ENCODE results near the gene BEST2.
A peak's percentile ranks its signal among the peaks of the same experiment; 100 is the strongest.

The BEST2 gene

GRCh38 chr19:12727745-12728433, 23.7 kb upstream of the BEST2 start:
- Histone ChIP-seq H3K4me3 (ENCODE audit: low read length in 2 of 2) (no peak overlapping the region), H3K36me3 (ENCODE audit: control insufficient read depth in 2 of 2, insufficient read depth in 2 of 2, low read length in 2 of 2) (peaks cover 30 to 38% of the 10 kb centered on the region in 2 donors), H3K9me3 (ENCODE audit: control insufficient read depth in 2 of 2, low read length in 2 of 2) (no peaks in the 10 kb centered on the region), H3K27me3 (ENCODE audit: control insufficient read depth in 2 of 2, insufficient read depth in 2 of 2, low read length in 2 of 2) (no peaks in the 10 kb centered on the region), H3K27ac (ENCODE audit: low read depth in 2 of 2, low read length in 2 of 2) (no peak overlapping the region), H3K9ac (ENCODE audit: low read depth in 1 of 2, low read length in 2 of 2) (no peak overlapping the region), H3K4me1 (ENCODE audit: control insufficient read depth in 2 of 2, insufficient read depth in 2 of 2, low read length in 2 of 2) (peaks cover 15 to 18% of the 10 kb centered on the region in 2 donors)

GRCh38 chr19:12730064-12730463, 21.5 kb upstream of the BEST2 start:
- H3K36me3 ChIP-seq (ENCODE audit: control insufficient read depth in 2 of 2, insufficient read depth in 2 of 2, low read length in 2 of 2), result peaks cover 30 to 38% of the 10 kb centered on the region in 2 donors
- no peak overlapping the region for H3K4me3 ChIP-seq (ENCODE audit: low read length in 2 of 2)
- H3K27ac ChIP-seq (ENCODE audit: low read depth in 2 of 2, low read length in 2 of 2), result no peak overlapping the region
- no peaks in the 10 kb centered on the region for H3K27me3 ChIP-seq (ENCODE audit: control insufficient read depth in 2 of 2, insufficient read depth in 2 of 2, low read length in 2 of 2)
- no peak overlapping the region for H3K9ac ChIP-seq (ENCODE audit: low read depth in 1 of 2, low read length in 2 of 2)
- H3K9me3 ChIP-seq (ENCODE audit: control insufficient read depth in 2 of 2, low read length in 2 of 2), result no peaks in the 10 kb centered on the region
- peaks cover 15 to 16% of the 10 kb centered on the region in 2 donors for H3K4me1 ChIP-seq (ENCODE audit: control insufficient read depth in 2 of 2, insufficient read depth in 2 of 2, low read length in 2 of 2)

GRCh38 chr19:12731337-12731736, 20.3 kb upstream of the BEST2 start:
- H3K27ac ChIP-seq (ENCODE audit: low read depth in 2 of 2, low read length in 2 of 2), result no peak overlapping the region
- H3K36me3 ChIP-seq (ENCODE audit: control insufficient read depth in 2 of 2, insufficient read depth in 2 of 2, low read length in 2 of 2), result peaks cover 30 to 38% of the 10 kb centered on the region in 2 donors
- H3K4me1 ChIP-seq (ENCODE audit: control insufficient read depth in 2 of 2, insufficient read depth in 2 of 2, low read length in 2 of 2), result peaks cover 15 to 18% of the 10 kb centered on the region in 2 donors
- H3K27me3 ChIP-seq (ENCODE audit: control insufficient read depth in 2 of 2, insufficient read depth in 2 of 2, low read length in 2 of 2), result no peaks in the 10 kb centered on the region
- H3K9me3 ChIP-seq (ENCODE audit: control insufficient read depth in 2 of 2, low read length in 2 of 2), result no peaks in the 10 kb centered on the region
- H3K4me3 ChIP-seq (ENCODE audit: low read length in 2 of 2), result no peak overlapping the region
- no peak overlapping the region for H3K9ac ChIP-seq (ENCODE audit: low read depth in 1 of 2, low read length in 2 of 2)

- H3K9me3 ChIP-seq (ENCODE audit: control insufficient read depth in 2 of 2, low read length in 2 of 2), result no peaks in the 10 kb centered on the region
- H3K27ac ChIP-seq (ENCODE audit: low read depth in 2 of 2, low read length in 2 of 2), result peak overlapping the region; percentile 93 to 94
- H3K4me1 ChIP-seq (ENCODE audit: control insufficient read depth in 2 of 2, insufficient read depth in 2 of 2, low read length in 2 of 2), result peaks cover 28 to 29% of the 10 kb centered on the region in 2 donors
- peaks cover 25 to 34% of the 10 kb centered on the region in 2 donors for H3K36me3 ChIP-seq (ENCODE audit: control insufficient read depth in 2 of 2, insufficient read depth in 2 of 2, low read length in 2 of 2)
- peak overlapping the region; percentile 91 to 94 for H3K4me3 ChIP-seq (ENCODE audit: low read length in 2 of 2)
- peak overlapping the region; percentile 94 to 97 for H3K9ac ChIP-seq (ENCODE audit: low read depth in 1 of 2, low read length in 2 of 2)
- H3K27me3 ChIP-seq (ENCODE audit: control insufficient read depth in 2 of 2, insufficient read depth in 2 of 2, low read length in 2 of 2), result no peaks in the 10 kb centered on the region
Measured at GRCh38 chr19:12733369-12734214, 18.0 kb upstream of the BEST2 start.

GRCh38 chr19:12736995-12737834, 14.4 kb upstream of the BEST2 start, which contains the start of gene GET3:
TSS of gene GET3 (plus strand) at chr19:12737497. CDS start at chr19:12737506, 9 bp downstream.
- H3K4me1 ChIP-seq (ENCODE audit: control insufficient read depth in 2 of 2, insufficient read depth in 2 of 2, low read length in 2 of 2), result peaks cover 26% of the 10 kb centered on the region in 2 donors
- H3K36me3 ChIP-seq (ENCODE audit: control insufficient read depth in 2 of 2, insufficient read depth in 2 of 2, low read length in 2 of 2), result peaks cover 0 to 7% of the 10 kb centered on the region in 2 donors
- H3K27me3 ChIP-seq (ENCODE audit: control insufficient read depth in 2 of 2, insufficient read depth in 2 of 2, low read length in 2 of 2), result no peaks in the 10 kb centered on the region
- no peaks in the 10 kb centered on the region for H3K9me3 ChIP-seq (ENCODE audit: control insufficient read depth in 2 of 2, low read length in 2 of 2)
- peak within 1 kb of the TSS; percentile 73 to 85 for H3K9ac ChIP-seq (ENCODE audit: low read depth in 1 of 2, low read length in 2 of 2)
- H3K27ac ChIP-seq (ENCODE audit: low read depth in 2 of 2, low read length in 2 of 2), result peak within 1 kb of the TSS; percentile 68 to 79
- H3K4me3 ChIP-seq (ENCODE audit: low read length in 2 of 2), result peak within 1 kb of the TSS; percentile 93 to 99

DNA sequence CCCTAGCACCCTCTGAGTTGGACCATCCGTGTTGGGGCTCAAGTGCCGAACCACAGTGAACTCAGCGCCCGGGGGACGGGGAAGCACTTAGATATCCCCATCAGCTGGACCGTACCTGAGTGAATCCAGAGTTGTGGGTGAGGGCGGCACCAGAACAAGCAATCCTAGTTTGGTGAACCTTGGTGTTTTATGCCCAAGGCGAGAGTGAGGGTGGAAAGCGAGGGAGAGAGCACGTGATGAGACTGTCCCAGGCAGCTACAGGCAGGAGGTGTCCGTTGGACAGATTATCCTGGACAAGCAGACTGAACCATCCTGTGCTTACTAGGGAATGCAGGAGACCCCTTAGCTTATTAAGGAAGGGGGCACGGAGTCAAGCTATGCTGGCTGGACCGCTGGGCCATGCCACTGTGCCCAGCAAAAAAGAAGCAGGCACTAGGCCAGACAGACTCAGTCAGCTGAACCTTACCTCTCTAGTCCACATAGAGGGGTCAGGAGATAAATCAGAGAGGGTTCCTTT, 13.7 kb upstream of the BEST2 start:
- Histone ChIP-seq H3K9ac (ENCODE audit: low read depth in 1 of 2, low read length in 2 of 2) (peak overlapping the region; percentile 73 to 85), H3K9me3 (ENCODE audit: control insufficient read depth in 2 of 2, low read length in 2 of 2) (no peaks in the 10 kb centered on the region), H3K27me3 (ENCODE audit: control insufficient read depth in 2 of 2, insufficient read depth in 2 of 2, low read length in 2 of 2) (no peaks in the 10 kb centered on the region), H3K27ac (ENCODE audit: low read depth in 2 of 2, low read length in 2 of 2) (no peak overlapping the region), H3K36me3 (ENCODE audit: control insufficient read depth in 2 of 2, insufficient read depth in 2 of 2, low read length in 2 of 2) (peaks cover 0 to 6% of the 10 kb centered on the region in 2 donors), H3K4me3 (ENCODE audit: low read length in 2 of 2) (peak overlapping the region; percentile 93 to 99), H3K4me1 (ENCODE audit: control insufficient read depth in 2 of 2, insufficient read depth in 2 of 2, low read length in 2 of 2) (peaks cover 21 to 22% of the 10 kb centered on the region in 2 donors)

DNA sequence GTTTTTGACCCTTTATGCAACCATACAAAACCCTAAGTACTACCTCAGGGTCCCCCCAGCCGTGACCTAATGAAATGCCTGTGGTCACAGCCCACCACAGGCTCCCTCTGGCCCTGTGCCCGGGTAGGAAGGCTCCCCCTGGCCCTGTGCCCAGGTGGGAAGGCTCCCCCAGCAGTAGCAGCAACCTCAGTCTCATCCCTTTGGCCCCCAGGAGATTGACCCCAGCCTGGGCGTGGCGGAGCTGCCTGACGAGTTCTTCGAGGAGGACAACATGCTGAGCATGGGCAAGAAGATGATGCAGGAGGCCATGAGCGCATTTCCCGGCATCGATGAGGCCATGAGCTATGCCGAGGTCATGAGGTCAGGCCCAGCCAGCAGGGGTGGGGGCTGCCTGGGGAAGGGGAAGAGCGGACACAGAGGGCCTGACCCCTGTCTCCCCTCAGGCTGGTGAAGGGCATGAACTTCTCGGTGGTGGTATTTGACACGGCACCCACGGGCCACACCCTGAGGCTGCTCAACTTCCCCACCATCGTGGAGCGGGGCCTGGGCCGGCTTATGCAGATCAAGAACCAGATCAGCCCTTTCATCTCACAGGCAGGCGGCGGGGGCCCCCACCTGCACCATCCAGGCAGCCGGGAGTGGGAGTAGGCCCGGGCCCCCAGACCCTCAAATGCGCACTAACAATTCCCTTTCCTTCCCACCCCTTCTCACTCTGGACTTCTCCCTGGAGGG, 6.3 kb upstream of the BEST2 start:
- Histone ChIP-seq H3K4me3 (ENCODE audit: low read length in 2 of 2) (no peak overlapping the region), H3K9ac (ENCODE audit: low read depth in 1 of 2, low read length in 2 of 2) (no peak overlapping the region), H3K27ac (ENCODE audit: low read depth in 2 of 2, low read length in 2 of 2) (no peak overlapping the region), H3K4me1 (ENCODE audit: control insufficient read depth in 2 of 2, insufficient read depth in 2 of 2, low read length in 2 of 2) (peaks cover 2 to 8% of the 10 kb centered on the region in 2 donors), H3K9me3 (ENCODE audit: control insufficient read depth in 2 of 2, low read length in 2 of 2) (peaks cover 3 to 5% of the 10 kb centered on the region in 2 donors), H3K36me3 (ENCODE audit: control insufficient read depth in 2 of 2, insufficient read depth in 2 of 2, low read length in 2 of 2) (peaks cover 30 to 32% of the 10 kb centered on the region in 2 donors), H3K27me3 (ENCODE audit: control insufficient read depth in 2 of 2, insufficient read depth in 2 of 2, low read length in 2 of 2) (peaks cover under 1 to 8% of the 10 kb centered on the region in 2 donors)

- peaks cover 3 to 5% of the 10 kb centered on the region in 2 donors for H3K9me3 ChIP-seq (ENCODE audit: control insufficient read depth in 2 of 2, low read length in 2 of 2)
- peaks cover 2 to 16% of the 10 kb centered on the region in 2 donors for H3K4me1 ChIP-seq (ENCODE audit: control insufficient read depth in 2 of 2, insufficient read depth in 2 of 2, low read length in 2 of 2)
- no peak overlapping the region for H3K9ac ChIP-seq (ENCODE audit: low read depth in 1 of 2, low read length in 2 of 2)
- no peak overlapping the region for H3K4me3 ChIP-seq (ENCODE audit: low read length in 2 of 2)
- peaks cover 8 to 25% of the 10 kb centered on the region in 2 donors for H3K27me3 ChIP-seq (ENCODE audit: control insufficient read depth in 2 of 2, insufficient read depth in 2 of 2, low read length in 2 of 2)
- H3K36me3 ChIP-seq (ENCODE audit: control insufficient read depth in 2 of 2, insufficient read depth in 2 of 2, low read length in 2 of 2), result peaks cover 30 to 32% of the 10 kb centered on the region in 2 donors
- H3K27ac ChIP-seq (ENCODE audit: low read depth in 2 of 2, low read length in 2 of 2), result peak overlapping the region in 1 of 2 donors; percentile 77
Measured at GRCh38 chr19:12748489-12748888, 3.1 kb upstream of the BEST2 start.

DNA sequence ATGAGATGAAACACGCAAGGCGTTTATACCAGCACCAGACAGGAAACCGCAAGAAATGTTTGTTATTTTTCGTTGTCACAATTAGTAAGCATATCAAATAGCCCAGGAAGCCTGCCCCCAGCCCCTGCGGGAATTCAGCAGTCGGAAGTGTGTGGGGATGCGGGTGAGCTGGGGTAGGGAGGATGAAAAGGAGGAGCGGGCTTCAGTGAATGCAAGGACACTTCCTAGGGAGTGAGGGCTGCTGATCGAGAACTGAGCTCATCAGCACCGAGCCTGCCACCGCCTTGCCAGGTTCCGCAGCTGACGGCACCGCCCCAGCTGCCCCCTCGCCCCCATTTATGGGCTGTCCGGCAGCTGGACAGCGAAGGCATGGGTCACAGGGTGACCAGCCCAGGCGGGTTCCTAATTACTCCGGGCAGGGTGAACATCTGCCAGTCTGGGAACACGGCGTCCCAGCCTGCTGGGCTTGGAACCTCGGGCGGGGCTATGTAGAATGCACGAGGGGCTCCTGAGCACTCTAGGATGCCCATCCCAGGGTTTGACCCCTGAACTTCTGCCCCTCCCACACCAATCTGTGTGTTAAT, 1.6 kb upstream of the BEST2 start:
- Histone ChIP-seq H3K9me3 (ENCODE audit: control insufficient read depth in 2 of 2, low read length in 2 of 2) (peaks cover 3 to 5% of the 10 kb centered on the region in 2 donors), H3K9ac (ENCODE audit: low read depth in 1 of 2, low read length in 2 of 2) (peak overlapping the region; percentile 1 to 33), H3K36me3 (ENCODE audit: control insufficient read depth in 2 of 2, insufficient read depth in 2 of 2, low read length in 2 of 2) (peaks cover 24 to 26% of the 10 kb centered on the region in 2 donors), H3K27me3 (ENCODE audit: control insufficient read depth in 2 of 2, insufficient read depth in 2 of 2, low read length in 2 of 2) (peaks cover 12 to 25% of the 10 kb centered on the region in 2 donors), H3K4me1 (ENCODE audit: control insufficient read depth in 2 of 2, insufficient read depth in 2 of 2, low read length in 2 of 2) (peaks cover 2 to 16% of the 10 kb centered on the region in 2 donors), H3K27ac (ENCODE audit: low read depth in 2 of 2, low read length in 2 of 2) (peak overlapping the region; percentile 59 to 77), H3K4me3 (ENCODE audit: low read length in 2 of 2) (no peak overlapping the region)
